ELR (cell line): Measurements from ENCODE around the gene TPBGL.
"Not testable (repeated sequence)": the region's sequence is repeated elsewhere in the genome, so short reads cannot be mapped to it uniquely, and the experiment has no call there.

Experiments
- DNase-seq: peaks from one replicate; pipeline ENCODE4 v3.0.0-alpha.2; 2015; ENCODE audit warnings: low read depth

TPBGL gene

GRCh38 chr11:75272821-75273301 lies 32.3 kb downstream of the TPBGL start:
- no peak for DNase-seq

GRCh38 chr11:75273411-75274391 lies 33.1 kb downstream of the TPBGL start:
- no peak for DNase-seq

- not testable (repeated sequence) for DNase-seq
These were observed 34.1 kb downstream of the TPBGL start for GRCh38 chr11:75274716-75275115.

- no peak for DNase-seq
These were observed 35.0 kb downstream of the TPBGL start for GRCh38 chr11:75275581-75275980.

GRCh38 chr11:75276186-75276585 lies 35.6 kb downstream of the TPBGL start:
- DNase-seq = no peak

GRCh38 chr11:75276686-75277085 lies 36.1 kb downstream of the TPBGL start:
- DNase-seq = no peak

- no peak for DNase-seq
These were observed 36.7 kb downstream of the TPBGL start for GRCh38 chr11:75277211-75277805.

- no peak for DNase-seq
These were observed 37.6 kb downstream of the TPBGL start for GRCh38 chr11:75277991-75278790.

GRCh38 chr11:75279273-75279672 lies 38.7 kb downstream of the TPBGL start:
- DNase-seq = no peak

GRCh38 chr11:75280227-75280701 lies 39.7 kb downstream of the TPBGL start:
- DNase-seq = peak; percentile 72

GRCh38 chr11:75280770-75281468 lies 40.3 kb downstream of the TPBGL start:
- DNase-seq = no peak

- DNase-seq = no peak
These were observed 41.0 kb downstream of the TPBGL start for GRCh38 chr11:75281469-75282095.

GRCh38 chr11:75283391-75283931 lies 42.9 kb downstream of the TPBGL start:
- DNase-seq = no peak

- no peak for DNase-seq
These were observed 45.3 kb downstream of the TPBGL start for GRCh38 chr11:75285776-75286360.

- no peak for DNase-seq
These were observed 46.4 kb downstream of the TPBGL start for GRCh38 chr11:75286826-75287465.

- DNase-seq = no peak
These were observed 47.0 kb downstream of the TPBGL start for GRCh38 chr11:75287579-75287978.

- no peak for DNase-seq
These were observed 48.9 kb downstream of the TPBGL start for GRCh38 chr11:75289511-75289760.

GRCh38 chr11:75289919-75290318 lies 49.3 kb downstream of the TPBGL start:
- no peak for DNase-seq

GRCh38 chr11:75291741-75292140 lies 51.2 kb downstream of the TPBGL start:
- no peak for DNase-seq

- no peak for DNase-seq
These were observed 52.4 kb downstream of the TPBGL start for GRCh38 chr11:75292943-75293342.
